Duodenal mucosa (tissue), 2 donors: ENCODE data around the gene CETN1.

Experiments
- H3K27ac ChIP-seq: one replicate; pipeline ENCODE4 v1.7.0; 2013; ENCODE audit warnings: low read depth, low read length
- H3K27me3 ChIP-seq, 2 donors: one replicate each; pipeline ENCODE4 v1.7.0; 2013; ENCODE audit warnings: low read length in 2 of 2, control low read depth in 1 of 2; ENCODE audit not compliant: insufficient read depth in 2 of 2, control insufficient read depth in 1 of 2
- H3K36me3 ChIP-seq, 2 donors: one replicate each; pipeline ENCODE4 v1.7.0; 2013; ENCODE audit warnings: low read length in 2 of 2, control low read depth in 1 of 2; ENCODE audit not compliant: insufficient read depth in 2 of 2, control insufficient read depth in 1 of 2
- H3K4me1 ChIP-seq, 2 donors: one replicate each; pipeline ENCODE4 v1.7.0; 2013; ENCODE audit warnings: low read length in 2 of 2, control low read depth in 1 of 2; ENCODE audit not compliant: insufficient read depth in 2 of 2, control insufficient read depth in 1 of 2
- H3K4me3 ChIP-seq, 2 donors: one replicate each; pipeline ENCODE4 v1.7.0; 2013; ENCODE audit warnings: low read length in 2 of 2, low read depth in 1 of 2
- H3K9ac ChIP-seq, 2 donors: one replicate each; pipeline ENCODE4 v1.7.0; 2013; ENCODE audit warnings: low read length in 2 of 2, low read depth in 1 of 2
- H3K9me3 ChIP-seq, 2 donors: one replicate each; pipeline ENCODE4 v1.7.0; 2013; ENCODE audit warnings: low read length in 2 of 2, control low read depth in 1 of 2; ENCODE audit not compliant: control insufficient read depth in 1 of 2

CETN1 gene

GRCh38 chr18:580154-580553 is at the start of gene CETN1:
CETN1 (plus strand) TSS chr18:580380; CDS start chr18:580409, 29 bp downstream.
- Histone ChIP-seq H3K9ac (no peak within 1 kb of the TSS), H3K9me3 (no peaks in the 10 kb centered on the region), H3K36me3 (no peaks in the 10 kb centered on the region), H3K27me3 (no peaks in the 10 kb centered on the region), H3K27ac (no peak within 1 kb of the TSS), H3K4me1 (no peaks in the 10 kb centered on the region), H3K4me3 (no peak within 1 kb of the TSS)

- no peaks in the 10 kb centered on the region for H3K9me3 ChIP-seq
- no peak overlapping the region for H3K9ac ChIP-seq
- no peaks in the 10 kb centered on the region for H3K4me1 ChIP-seq
- H3K27me3 ChIP-seq, result no peaks in the 10 kb centered on the region
- H3K4me3 ChIP-seq, result no peak overlapping the region
- H3K27ac ChIP-seq, result no peak overlapping the region
- H3K36me3 ChIP-seq, result no peaks in the 10 kb centered on the region
Observed at GRCh38 chr18:532018-532417, 48.2 kb upstream of the CETN1 start.

- Histone ChIP-seq H3K9me3 (no peaks in the 10 kb centered on the region), H3K27ac (no peak overlapping the region), H3K4me3 (no peak overlapping the region), H3K36me3 (no peaks in the 10 kb centered on the region), H3K9ac (no peak overlapping the region), H3K27me3 (no peaks in the 10 kb centered on the region), H3K4me1 (no peaks in the 10 kb centered on the region)
Observed at GRCh38 chr18:532632-533031, 47.5 kb upstream of the CETN1 start.

- Histone ChIP-seq H3K36me3 (no peaks in the 10 kb centered on the region), H3K27me3 (no peaks in the 10 kb centered on the region), H3K9me3 (no peaks in the 10 kb centered on the region), H3K4me1 (no peaks in the 10 kb centered on the region), H3K9ac (no peak overlapping the region), H3K4me3 (no peak overlapping the region), H3K27ac (no peak overlapping the region)
Observed at GRCh38 chr18:533995-534601, 46.1 kb upstream of the CETN1 start.

GRCh38 chr18:543447-544078 is 36.6 kb upstream of the CETN1 start:
- H3K36me3 ChIP-seq, result no peaks in the 10 kb centered on the region
- H3K4me1 ChIP-seq, result no peaks in the 10 kb centered on the region
- no peaks in the 10 kb centered on the region for H3K27me3 ChIP-seq
- no peak overlapping the region for H3K9ac ChIP-seq
- H3K27ac ChIP-seq, result no peak overlapping the region
- no peak overlapping the region for H3K4me3 ChIP-seq
- no peaks in the 10 kb centered on the region for H3K9me3 ChIP-seq

GRCh38 chr18:549967-550366 is 30.2 kb upstream of the CETN1 start:
- H3K36me3 ChIP-seq, result no peaks in the 10 kb centered on the region
- H3K9ac ChIP-seq, result no peak overlapping the region
- H3K27ac ChIP-seq, result no peak overlapping the region
- no peaks in the 10 kb centered on the region for H3K4me1 ChIP-seq
- no peak overlapping the region for H3K4me3 ChIP-seq
- no peaks in the 10 kb centered on the region for H3K9me3 ChIP-seq
- H3K27me3 ChIP-seq, result no peaks in the 10 kb centered on the region

- no peak overlapping the region for H3K27ac ChIP-seq
- no peaks in the 10 kb centered on the region for H3K27me3 ChIP-seq
- H3K9ac ChIP-seq, result no peak overlapping the region
- no peak overlapping the region for H3K4me3 ChIP-seq
- H3K36me3 ChIP-seq, result no peaks in the 10 kb centered on the region
- H3K4me1 ChIP-seq, result no peaks in the 10 kb centered on the region
- H3K9me3 ChIP-seq, result no peaks in the 10 kb centered on the region
Observed at GRCh38 chr18:551404-552061, 28.6 kb upstream of the CETN1 start.

GRCh38 chr18:555705-556457 is 24.3 kb upstream of the CETN1 start:
- Histone ChIP-seq H3K9ac (no peak overlapping the region), H3K4me3 (no peak overlapping the region), H3K27ac (no peak overlapping the region), H3K27me3 (no peaks in the 10 kb centered on the region), H3K36me3 (no peaks in the 10 kb centered on the region), H3K9me3 (no peaks in the 10 kb centered on the region), H3K4me1 (no peaks in the 10 kb centered on the region)

GRCh38 chr18:564708-565561 is 15.2 kb upstream of the CETN1 start:
- H3K27ac ChIP-seq, result no peak overlapping the region
- H3K4me3 ChIP-seq, result no peak overlapping the region

More at GRCh38 chr18:564708-565561, 15.2 kb upstream of the CETN1 start:
- Histone ChIP-seq H3K9ac (no peak overlapping the region), H3K27me3 (no peaks in the 10 kb centered on the region), H3K36me3 (no peaks in the 10 kb centered on the region), H3K9me3 (no peaks in the 10 kb centered on the region), H3K4me1 (no peaks in the 10 kb centered on the region)
